Epithelial cell of esophagus (primary cell): Measurements from ENCODE around the gene TTR.

Experiments used
- DNase-seq: peaks from one replicate; pipeline ENCODE4 v3.0.0; 2010; ENCODE audit warnings: low read depth
- H3K4me3 ChIP-seq: 2 replicates; pipeline ENCODE4 v1.5.1; 2011; ENCODE audit warnings: mild to moderate bottlenecking, low read length, control low read depth
- CTCF ChIP-seq: IDR thresholded peaks from 2 replicates; pipeline ENCODE4 v1.5.1; 2011; ENCODE audit warnings: low read depth, mild to moderate bottlenecking, low read length, control low read depth, inconsistent platforms; ENCODE audit not compliant: insufficient read depth; ENCODE audit errors: missing control alignments

TTR gene

GRCh38 chr18:31624892-31625640 is 33.4 kb downstream of the TTR start:
- H3K4me3 ChIP-seq = no peak overlapping the region
- no peak for TF ChIP-seq CTCF
- no peak for DNase-seq

GRCh38 chr18:31626409-31626808 is 34.7 kb downstream of the TTR start:
- DNase-seq = no peak
- no peak overlapping the region for H3K4me3 ChIP-seq
- no peak for TF ChIP-seq CTCF

- DNase-seq = no peak
- no peak for TF ChIP-seq CTCF
- H3K4me3 ChIP-seq = no peak overlapping the region
These were observed 38.9 kb downstream of the TTR start for GRCh38 chr18:31630549-31630948.

- TF ChIP-seq CTCF = no peak
- DNase-seq = no peak
- H3K4me3 ChIP-seq = no peak overlapping the region
These were observed 39.8 kb downstream of the TTR start for GRCh38 chr18:31631526-31631925.

GRCh38 chr18:31632356-31632755 is 40.7 kb downstream of the TTR start:
- H3K4me3 ChIP-seq = no peak overlapping the region
- DNase-seq = no peak
- TF ChIP-seq CTCF = no peak

GRCh38 chr18:31633392-31634330 is 42.0 kb downstream of the TTR start:
- no peak for TF ChIP-seq CTCF
- H3K4me3 ChIP-seq = no peak overlapping the region
- no peak for DNase-seq
